ENCODE measurements around the gene MXRA8.

DNA sequence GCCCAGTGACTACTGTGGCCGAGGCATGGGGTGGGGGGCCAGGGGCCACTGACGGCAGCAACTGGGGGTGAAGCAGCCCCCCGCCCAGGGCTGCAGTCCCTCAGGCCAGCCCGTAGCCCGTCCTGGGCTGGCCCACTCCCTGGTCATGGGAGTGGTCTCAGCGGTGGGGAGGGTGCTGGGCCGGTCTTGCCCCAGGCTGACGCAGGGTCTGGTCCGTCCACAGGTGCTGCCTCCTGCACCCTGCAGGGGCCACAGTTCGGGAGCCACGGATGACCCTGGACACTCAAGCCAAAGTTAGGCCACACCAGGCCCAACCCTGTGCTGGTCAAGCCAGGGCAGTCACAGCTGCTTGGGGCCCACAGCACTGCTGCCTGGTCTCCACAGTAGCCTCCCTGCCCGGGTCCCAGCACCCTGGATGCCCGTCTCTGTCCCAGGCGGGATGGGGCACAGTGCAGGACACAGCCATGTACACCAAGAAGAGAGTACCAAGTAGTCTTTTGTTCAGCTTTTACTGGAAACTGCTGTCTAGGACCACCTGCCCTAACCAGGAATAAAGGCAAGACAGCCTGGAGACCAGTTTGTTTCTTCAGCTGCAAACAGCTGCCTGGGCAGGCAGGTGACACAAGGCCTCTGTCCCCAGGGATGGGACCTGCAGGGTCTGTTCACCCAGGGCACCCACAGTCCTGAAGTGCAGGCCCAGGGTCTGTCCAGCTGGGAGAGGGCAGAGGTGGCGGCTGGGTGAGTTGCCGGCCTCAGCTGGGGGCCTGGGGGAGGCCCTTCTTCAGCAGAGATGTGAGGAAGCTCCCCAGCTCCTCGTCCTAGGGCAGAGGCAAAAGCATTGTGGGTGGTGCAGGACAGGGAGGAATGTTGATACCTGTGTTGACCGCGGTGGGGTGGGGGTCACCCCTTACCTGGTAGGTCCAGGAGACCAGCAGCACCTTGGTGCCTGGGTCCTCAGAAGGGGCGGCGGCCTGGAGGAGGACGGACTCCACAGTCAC lies 46.9 kb downstream of the MXRA8 start:
- TF ChIP-seq, protein P1, sequence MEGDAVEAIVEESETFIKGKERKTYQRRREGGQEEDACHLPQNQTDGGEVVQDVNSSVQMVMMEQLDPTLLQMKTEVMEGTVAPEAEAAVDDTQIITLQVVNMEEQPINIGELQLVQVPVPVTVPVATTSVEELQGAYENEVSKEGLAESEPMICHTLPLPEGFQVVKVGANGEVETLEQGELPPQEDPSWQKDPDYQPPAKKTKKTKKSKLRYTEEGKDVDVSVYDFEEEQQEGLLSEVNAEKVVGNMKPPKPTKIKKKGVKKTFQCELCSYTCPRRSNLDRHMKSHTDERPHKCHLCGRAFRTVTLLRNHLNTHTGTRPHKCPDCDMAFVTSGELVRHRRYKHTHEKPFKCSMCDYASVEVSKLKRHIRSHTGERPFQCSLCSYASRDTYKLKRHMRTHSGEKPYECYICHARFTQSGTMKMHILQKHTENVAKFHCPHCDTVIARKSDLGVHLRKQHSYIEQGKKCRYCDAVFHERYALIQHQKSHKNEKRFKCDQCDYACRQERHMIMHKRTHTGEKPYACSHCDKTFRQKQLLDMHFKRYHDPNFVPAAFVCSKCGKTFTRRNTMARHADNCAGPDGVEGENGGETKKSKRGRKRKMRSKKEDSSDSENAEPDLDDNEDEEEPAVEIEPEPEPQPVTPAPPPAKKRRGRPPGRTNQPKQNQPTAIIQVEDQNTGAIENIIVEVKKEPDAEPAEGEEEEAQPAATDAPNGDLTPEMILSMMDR (IDR thresholded peaks at IDR 0.05; ENCODE audit: insufficient read depth, low read length, poor library complexity, severe bottlenecking), result no peak
- TF ChIP-seq EZH2phosphoT487 (conservative IDR thresholded peaks at IDR 0.05; ENCODE audit: low read length), result no peak
